ENCODE results near the gene RFX3. TPM values are rescaled to one million over a fixed set of nuclear protein-coding genes. Genes with fewer than 3 reads are reported as not detected.

Gene RFX3
- total RNA-seq, 1 donor from 2014 or later, result 8.7 TPM

DNA sequence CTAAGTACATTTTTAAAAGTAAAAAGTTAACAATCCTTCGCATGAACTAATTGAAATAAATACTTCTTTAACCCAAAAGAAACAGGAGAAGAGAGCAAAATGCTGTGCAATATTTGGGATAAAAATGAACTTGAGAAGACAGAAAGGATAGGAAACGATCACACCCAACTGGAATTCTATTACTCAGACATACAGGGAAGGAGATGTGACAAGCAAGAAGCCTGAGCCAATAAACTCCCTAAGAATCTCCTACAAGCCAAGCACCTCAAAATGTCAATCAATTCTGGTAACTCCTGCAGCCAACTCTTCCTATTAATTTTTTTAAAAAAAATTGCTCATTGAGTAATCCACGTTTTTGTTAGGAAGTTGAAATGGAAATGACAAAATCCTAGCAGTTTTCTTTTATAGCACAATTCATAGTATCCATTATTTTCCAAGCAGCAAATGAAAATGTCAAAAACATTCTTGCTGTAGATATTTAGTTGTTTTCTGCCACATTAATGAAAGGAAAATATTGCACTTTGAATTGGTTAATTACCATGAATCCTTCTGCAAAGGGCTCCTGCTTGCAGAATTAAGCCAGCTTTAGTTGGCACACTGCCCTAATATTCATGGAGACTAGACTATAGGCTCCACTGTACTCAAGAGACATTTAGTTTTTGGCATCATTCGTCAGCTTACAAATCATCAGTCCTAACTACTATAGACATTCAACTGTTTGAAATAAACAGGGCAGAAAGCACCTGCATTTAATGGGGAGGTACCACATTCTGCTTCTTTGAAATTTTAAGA lies 89.0 kb downstream of the RFX3 start:
- DNase-seq (ENCODE audit: extremely low read depth, low read depth, low spot score), result no peak

DNA sequence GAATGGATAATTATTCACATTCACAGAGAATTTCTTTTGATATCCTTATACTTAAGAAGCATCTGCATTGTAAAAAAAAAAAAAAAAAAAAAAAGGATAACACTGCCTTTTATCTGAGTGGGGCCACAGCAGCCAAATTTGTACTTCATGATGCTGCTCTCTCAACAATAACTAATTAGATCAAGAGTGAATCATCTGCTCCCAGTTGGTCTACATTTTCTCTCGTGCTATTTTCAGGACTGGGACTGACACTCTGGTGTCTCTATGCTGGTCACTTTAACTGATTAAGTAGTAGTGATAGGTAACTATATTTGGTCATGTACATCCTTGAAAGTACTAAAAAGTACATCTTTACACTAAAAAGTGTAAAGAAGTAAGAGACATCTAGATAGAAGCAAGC lies 90.1 kb downstream of the RFX3 start:
- no peak for DNase-seq (ENCODE audit: extremely low read depth, low read depth, low spot score)

DNA sequence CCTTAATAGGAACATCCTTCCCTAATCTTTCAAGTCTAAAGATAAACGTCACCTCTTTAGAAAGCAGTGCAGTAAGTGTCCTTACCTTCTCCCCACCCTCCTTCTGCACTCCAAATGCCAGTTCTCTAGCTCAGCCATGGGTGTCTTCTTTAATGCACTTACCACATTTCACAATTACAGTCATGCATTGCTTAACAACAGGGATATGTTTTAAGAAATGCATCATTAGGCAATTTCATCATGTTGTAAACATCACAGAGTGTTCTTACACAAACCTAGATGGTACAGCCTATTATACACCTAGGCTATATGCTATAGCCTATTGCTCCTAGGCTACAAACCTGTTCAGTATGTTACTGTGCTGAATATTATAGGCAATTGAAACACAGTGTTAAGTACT lies 91.2 kb downstream of the RFX3 start:
- DNase-seq (ENCODE audit: extremely low read depth, low read depth, low spot score), result no peak

DNA sequence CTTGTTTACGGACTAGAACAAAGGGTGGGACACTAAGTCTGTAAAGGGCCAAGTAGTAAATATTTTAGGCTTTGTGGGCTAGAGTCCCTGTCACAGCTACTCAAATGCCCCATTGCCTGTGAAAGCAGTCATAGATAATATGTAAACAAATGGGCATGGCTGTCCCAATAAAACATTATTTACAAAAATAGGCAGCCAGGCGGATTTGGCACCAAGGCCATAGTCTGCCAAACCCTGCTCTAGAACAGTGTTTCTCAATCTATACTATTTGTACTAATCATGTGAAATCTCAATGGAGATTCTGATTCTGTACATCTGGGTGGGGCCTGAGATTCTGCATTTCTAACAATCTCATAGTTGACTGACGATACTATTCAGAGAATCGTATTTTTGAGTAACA lies 92.0 kb downstream of the RFX3 start:
- DNase-seq (ENCODE audit: extremely low read depth, low read depth, low spot score), result no peak

DNA sequence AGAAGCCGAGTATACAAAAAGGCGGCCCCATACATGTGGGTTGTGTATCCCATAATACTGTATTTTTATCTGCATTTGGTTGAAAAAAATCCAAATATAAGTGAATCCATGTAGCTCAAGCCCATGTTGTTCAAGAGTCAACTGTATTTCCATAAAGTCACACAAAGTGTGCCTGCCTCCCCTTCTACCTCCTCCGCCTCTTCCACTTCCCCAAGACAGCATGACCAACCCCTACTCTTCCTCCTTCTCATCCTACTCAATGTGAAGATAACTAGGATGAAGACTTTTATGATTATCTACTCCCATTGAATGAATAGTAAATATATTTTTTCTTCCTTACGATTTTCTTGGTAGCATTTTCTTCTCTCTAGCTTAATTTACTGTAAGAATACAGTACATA lies 92.7 kb downstream of the RFX3 start:
- no peak for DNase-seq (ENCODE audit: extremely low read depth, low read depth, low spot score)

DNA sequence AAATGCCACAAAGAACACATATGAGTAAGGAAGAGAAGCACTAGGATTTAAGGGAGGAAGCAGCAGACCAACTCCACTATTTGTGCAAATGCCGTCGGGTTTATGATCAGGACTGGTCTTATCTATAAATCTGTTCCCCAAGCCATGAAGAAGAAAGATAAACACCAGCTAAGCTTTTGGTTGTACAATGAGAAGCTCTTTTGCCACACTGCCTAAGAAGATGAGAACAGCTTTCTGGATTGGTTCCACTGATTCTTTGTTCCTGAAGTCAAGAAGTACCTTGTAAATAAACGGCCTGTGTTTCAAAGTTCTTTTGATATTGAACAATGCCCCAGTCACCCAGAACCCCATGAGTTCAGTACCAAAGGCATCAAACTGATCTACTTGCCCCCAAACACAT lies 93.9 kb downstream of the RFX3 start:
- DNase-seq (ENCODE audit: extremely low read depth, low read depth, low spot score), result no peak

DNA sequence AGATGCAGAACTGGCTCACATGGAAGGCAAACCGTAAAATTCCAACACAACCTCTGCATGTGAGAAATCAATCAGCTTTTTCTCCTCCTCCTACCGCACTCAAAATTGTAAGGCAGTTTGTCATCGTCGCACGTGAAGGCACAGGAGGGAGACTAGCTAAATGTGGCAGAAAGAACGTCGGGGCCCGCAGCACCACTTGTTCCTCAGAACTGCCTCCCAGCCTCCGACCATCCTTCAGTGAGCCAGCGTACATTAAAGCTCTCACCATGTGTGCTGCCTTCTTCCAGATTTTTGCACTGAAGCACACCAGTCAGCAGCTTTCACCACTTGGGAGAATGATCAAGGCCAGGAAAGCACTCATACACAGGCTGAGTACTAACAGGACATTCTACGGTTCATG lies 105.9 kb downstream of the RFX3 start:
- DNase-seq (ENCODE audit: extremely low read depth, low read depth, low spot score), result no peak

DNA sequence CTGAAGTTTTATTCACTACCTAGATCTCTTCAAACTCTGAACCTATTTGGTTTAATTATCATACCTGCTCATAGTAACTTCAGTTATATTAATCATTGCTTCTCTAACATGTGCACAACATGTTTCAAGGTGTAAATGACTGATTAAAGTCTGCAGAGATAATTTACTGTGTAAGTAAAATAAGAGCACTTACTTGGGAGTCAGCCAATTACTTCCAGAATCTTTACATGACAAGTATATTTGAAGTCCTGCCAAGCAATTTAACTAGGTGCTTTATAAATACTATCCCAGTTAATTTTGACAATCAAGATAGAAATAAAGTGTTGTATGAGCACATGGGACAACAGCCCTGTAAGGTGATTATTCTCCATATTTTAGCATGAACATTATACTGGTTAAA lies 109.9 kb downstream of the RFX3 start:
- DNase-seq (ENCODE audit: extremely low read depth, low read depth, low spot score), result no peak

DNA sequence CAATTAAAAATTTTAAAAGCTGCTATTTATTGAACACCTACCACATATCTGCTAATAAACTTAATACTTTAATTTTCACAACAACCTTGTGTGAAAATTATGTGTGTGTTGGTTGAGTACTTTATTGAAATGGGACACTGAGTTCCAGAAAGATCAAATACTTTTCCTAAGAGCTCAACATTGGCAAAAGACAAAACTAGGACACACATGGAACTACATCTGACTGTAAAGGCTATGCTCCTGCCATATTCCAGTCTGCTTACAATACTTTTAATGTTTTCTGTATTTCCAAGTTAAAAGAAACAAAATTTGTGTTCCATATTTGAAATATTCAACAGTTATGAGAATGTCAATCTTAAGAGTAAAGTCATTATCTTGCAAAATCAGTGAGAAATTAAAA lies 111.8 kb downstream of the RFX3 start:
- no peak for DNase-seq (ENCODE audit: extremely low read depth, low read depth, low spot score)

DNA sequence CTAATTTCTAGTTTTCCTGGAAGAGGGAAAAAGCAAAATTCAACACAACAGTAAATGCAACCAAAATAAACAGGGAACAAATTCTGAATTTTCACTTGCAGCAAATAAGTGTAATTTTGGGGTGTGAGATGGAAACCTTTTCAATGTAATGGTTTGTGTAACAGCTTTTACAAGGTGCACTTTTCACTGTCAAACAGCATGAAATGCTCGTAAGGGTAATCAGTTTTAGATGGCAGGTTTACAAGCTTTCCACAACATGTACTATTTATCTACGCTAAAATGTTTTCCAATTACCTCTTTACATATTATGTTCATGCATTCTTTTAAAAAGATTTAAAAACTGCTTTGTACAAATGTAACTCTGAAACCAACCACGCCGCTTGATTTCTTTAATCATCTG lies 115.3 kb downstream of the RFX3 start:
- no peak for DNase-seq (ENCODE audit: extremely low read depth, low read depth, low spot score)

DNA sequence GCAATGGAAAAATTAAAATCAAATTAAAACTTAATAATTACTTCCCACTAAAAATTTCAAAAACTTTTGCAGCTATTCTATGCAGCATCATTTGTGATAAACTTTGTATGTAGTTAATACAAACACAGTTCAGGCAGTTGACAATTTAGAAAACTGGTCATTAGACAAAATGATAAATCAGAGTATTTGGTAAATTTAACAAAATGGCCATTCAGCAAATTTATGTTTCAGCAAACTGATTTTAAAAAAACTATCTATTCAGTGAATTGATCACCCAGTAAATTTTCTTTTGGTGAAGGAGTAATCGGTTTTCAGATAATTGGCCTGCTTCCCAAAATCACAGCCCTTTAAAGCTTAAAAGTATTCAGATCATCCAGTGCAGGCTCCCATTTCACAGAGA lies 116.3 kb downstream of the RFX3 start:
- DNase-seq (ENCODE audit: extremely low read depth, low read depth, low spot score), result no peak

DNA sequence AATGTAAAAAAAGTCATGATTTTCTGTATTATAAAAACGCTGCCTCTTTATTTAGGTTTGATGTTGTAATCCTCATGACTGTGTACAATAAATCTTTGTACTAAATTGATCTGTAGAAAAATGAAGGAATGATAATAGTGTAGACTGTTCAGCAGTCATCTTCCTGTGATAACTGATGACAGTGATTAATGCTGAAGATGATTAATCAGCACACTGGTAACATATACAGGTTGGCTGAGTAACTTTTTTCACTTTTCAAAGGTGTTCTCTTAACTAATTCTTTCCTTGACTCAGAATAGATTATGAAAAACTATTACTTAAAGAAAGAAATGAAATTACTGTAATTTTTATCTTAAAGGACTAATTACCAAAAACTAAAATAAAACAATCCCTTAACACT lies 122.5 kb downstream of the RFX3 start:
- no peak for DNase-seq (ENCODE audit: extremely low read depth, low read depth, low spot score)

DNA sequence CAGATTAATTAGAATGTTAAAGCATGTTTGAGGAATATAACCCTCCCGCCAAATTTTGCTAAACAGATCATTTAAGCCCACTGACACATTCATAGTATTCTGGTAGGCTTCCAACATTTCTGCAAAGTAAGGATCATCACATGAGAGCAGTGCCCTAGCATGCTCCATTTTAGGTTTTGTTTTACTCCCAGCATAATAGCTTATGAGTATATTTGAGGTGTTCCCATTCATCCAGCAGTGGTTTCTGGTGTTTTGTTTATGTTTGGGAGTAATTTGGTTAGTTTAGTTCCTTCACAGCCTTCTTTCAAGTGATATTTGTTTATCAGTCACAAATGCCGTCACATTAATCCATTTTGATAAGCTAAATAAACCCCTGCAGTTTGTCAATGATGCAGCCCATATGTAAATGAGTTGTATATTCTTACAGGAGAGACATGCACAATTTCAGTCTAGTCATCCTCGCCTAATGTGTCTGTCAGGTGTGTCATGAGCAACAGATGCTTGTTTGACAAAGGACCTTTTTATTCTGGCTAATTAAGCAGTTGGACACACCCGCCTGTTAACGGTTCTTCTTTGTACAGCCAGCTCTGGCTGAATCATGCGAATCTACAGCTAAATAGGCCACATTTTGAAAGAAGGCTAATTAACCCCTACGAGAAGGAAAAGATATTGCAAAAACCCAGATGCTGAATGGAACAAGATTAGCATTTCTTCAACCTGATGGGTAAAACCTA lies 124.4 kb downstream of the RFX3 start:
- DNase-seq (ENCODE audit: extremely low read depth, low read depth, low spot score), result no peak

DNA sequence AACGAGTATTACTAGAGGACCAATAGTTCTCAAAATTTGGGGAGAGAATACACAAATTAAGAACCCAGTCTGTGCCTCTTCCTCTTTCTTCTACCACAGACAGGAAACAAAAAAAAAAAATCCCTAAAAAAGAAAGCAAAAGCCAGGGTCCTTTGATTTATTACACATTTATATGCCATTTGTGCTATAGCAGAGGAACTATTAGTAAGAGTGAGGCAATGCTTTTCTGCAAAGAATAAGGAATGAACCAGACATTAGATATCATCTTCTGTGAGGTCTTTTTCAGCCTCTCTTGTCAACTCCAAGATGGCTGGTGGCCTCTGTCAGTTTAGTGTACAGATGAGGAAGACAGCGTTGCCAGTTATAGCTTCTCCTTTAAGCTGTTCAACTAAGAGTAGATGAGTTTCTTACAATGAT lies 127.6 kb downstream of the RFX3 start:
- no peak for DNase-seq (ENCODE audit: extremely low read depth, low read depth, low spot score)

DNA sequence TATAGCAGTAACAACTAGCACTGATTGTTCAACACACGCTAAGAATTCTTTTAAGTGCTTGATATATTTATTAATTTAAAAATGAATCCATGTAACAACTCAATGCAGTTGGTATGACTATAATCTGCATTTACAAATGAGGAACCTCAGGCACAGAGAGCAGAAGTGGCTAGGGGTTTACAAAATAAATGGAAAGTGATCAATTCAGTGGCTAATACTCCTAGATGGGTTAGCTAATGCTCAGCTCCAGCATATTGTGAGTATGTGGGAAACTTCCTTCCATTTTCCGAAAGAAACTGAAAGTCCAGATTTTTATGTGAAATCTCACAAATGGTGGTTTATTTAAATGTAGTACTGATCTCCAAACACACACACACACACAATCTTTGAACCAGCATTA lies 128.0 kb downstream of the RFX3 start:
- no peak for DNase-seq (ENCODE audit: extremely low read depth, low read depth, low spot score)

DNA sequence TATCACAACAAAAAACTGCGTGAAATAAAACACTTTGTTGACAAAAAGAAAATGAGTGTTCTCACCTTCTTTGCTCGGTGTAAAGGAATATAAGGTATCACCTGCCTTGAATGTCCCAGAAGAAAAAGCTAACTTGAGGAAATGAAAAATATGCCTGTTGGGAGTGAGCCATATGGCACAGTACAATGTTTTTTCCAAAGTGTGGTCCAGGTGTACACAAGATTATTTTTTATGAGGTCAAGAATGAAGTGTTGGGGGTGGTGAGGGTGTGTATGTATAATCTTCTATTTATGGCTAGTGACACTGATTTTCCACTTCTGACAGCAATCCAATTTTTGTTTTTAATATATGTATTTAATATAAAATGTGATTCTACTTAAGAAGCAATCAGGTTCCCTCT lies 134.4 kb downstream of the RFX3 start:
- no peak for DNase-seq (ENCODE audit: extremely low read depth, low read depth, low spot score)

DNA sequence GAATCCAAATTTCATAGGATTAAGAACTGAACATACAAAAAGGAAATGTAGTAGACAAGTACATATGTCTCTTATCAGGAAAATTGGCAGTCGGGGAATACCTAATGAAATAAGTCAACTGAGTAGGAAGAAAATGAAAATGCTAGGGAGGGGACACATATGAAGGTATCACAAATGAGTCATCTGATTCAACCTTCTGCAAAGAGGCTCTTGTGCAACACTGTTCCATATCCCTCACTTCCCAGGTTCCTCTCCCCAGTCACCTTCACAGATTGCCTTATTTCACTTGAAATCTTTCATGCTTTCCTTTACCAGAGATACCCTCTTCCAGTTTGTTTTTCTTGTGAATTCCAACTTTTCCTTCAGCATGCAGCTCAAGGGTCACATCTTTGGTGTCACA lies 139.0 kb downstream of the RFX3 start:
- no peak for DNase-seq (ENCODE audit: extremely low read depth, low read depth, low spot score)

DNA sequence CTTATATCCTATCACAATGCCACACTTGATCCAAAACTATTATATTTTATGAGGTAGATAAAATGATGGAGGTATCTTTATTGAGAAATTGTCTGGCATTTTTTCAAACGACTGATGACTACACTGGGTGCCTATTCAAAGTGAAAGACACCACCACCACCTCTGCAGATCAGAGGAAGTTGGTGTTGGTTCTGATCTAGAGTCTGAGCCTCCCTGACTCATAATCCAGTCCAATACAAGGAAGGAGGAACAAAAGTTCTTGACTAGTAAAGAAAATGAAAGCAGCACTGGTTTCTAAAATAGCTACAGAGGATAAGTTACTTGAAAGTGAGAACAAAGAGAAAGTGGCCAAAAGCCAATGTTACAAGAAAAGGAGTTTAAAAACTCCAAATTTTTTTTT lies 139.9 kb downstream of the RFX3 start:
- no peak for DNase-seq (ENCODE audit: extremely low read depth, low read depth, low spot score)

DNA sequence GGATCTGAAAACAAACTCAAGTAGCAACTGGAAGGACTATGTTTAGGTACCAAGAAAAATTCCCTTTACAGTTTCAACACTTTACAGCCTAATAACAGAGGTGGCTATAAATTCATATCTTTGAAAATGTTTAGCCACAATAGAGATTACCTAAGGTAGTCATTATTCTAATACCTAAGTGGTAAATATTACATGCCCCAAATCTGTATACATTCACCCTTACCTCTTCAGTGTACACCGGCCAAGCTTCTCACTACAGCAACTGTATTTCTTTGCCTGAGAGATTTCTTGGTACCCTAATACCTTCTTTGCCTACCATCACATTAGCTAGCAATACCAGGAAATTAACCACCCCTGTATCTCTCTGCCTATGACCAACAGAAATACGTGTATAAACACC lies 154.0 kb downstream of the RFX3 start:
- DNase-seq (ENCODE audit: extremely low read depth, low read depth, low spot score), result no peak

DNA sequence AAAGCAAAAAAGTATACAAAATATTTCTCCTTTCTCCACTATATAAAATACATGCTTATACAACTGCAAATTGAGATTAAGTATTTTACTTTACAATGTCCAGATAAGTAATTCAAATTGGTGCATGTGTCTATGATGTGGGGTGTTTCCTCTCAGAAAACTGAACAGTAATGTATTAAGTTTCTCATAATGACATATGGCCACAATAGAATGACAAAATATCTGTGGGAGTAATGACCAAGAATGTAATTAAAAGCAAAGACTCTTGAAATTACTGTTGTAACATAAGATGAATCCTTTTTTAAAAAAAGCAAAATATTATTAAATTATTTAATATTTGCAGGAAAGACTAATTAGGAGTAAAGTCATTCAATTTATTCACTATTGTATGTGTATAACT lies 155.1 kb downstream of the RFX3 start:
- no peak for DNase-seq (ENCODE audit: extremely low read depth, low read depth, low spot score)

DNA sequence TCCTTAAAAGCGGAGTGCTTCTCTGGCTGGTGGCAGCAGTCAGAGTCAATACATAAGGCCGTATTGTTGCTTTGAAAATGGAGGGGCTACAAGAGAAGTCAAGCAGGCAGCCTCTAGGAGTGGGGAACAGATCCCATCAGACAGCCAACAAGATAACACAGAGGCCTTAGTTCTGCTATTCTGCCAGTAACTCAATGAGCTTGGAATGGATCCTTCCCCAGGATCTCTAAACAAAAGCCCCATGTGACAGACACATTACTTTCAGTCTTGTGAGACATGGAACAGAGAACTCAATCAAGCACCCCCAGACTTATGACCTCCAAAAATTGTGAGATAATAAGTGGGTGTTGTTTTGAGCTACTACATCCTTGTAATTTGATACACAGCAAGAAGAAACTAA lies 158.6 kb downstream of the RFX3 start:
- DNase-seq (ENCODE audit: extremely low read depth, low read depth, low spot score), result no peak

DNA sequence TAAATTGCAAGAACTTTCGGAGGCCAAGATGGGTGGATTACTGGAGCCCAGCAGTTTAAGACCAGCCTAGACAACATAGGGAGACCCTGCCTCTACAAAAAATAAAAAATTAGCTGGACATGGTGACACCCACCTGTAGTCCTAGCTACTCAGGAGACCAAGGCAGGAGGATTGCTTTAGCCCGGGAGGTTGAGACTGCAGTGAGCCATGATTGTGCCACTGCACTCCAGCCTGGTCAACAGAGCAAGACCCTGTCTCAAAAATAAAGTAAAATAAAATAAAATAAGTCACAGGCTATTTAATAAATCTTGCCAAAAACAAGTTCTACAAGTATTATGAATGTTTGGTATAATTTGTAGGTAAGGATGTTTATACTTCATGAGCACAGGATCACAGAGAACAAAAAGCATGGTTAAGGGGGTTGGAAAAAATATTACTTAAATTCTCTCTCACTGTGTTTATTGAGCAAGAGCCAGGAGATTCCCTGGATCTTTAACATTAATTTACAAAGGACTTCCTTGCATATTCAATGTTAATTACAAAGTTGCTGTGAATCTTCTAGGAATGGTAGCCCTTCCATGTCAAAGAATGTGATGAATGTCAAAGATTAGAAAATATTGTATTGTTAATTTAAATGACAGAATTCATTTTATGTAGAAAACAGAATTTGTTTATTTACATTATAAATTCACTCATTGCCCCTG lies 164.0 kb downstream of the RFX3 start:
- no peak for DNase-seq (ENCODE audit: extremely low read depth, low read depth, low spot score)
